ENCODE measurements around the gene MAPK8IP1. TPM values are rescaled to one million over a fixed set of nuclear protein-coding genes. Genes with fewer than 3 reads are reported as not detected.

MAPK8IP1 gene
- total RNA-seq, 1 donor from 2014 or later: 2.1 TPM

GRCh38 chr11:45926001-45926401 is 40.5 kb downstream of the MAPK8IP1 start:
- no peak for DNase-seq (ENCODE audit: low read depth in 2 of 2)

GRCh38 chr11:45926536-45927331 is 41.3 kb downstream of the MAPK8IP1 start:
- no peak for DNase-seq (ENCODE audit: low read depth in 2 of 2)

GRCh38 chr11:45927332-45927683 is 41.9 kb downstream of the MAPK8IP1 start:
- DNase-seq (ENCODE audit: low read depth in 2 of 2): no peak

GRCh38 chr11:45927684-45928413 is 42.4 kb downstream of the MAPK8IP1 start:
- DNase-seq (ENCODE audit: low read depth in 2 of 2): no peak

GRCh38 chr11:45928535-45929215 is 43.2 kb downstream of the MAPK8IP1 start:
- DNase-seq (ENCODE audit: low read depth in 2 of 2): no peak

GRCh38 chr11:45929486-45930030 is 44.1 kb downstream of the MAPK8IP1 start:
- DNase-seq (ENCODE audit: low read depth in 2 of 2): no peak

GRCh38 chr11:45930031-45930794 is 44.8 kb downstream of the MAPK8IP1 start:
- DNase-seq (ENCODE audit: low read depth in 2 of 2): peak; percentile 25 to 33

GRCh38 chr11:45930951-45931570 is 45.6 kb downstream of the MAPK8IP1 start:
- no peak for DNase-seq (ENCODE audit: low read depth in 2 of 2)

- DNase-seq (ENCODE audit: low read depth in 2 of 2): no peak
Measured at GRCh38 chr11:45931739-45932138, 46.3 kb downstream of the MAPK8IP1 start.

- no peak for DNase-seq (ENCODE audit: low read depth in 2 of 2)
Measured at GRCh38 chr11:45932217-45932616, 46.8 kb downstream of the MAPK8IP1 start.

GRCh38 chr11:45933131-45933831 is 47.8 kb downstream of the MAPK8IP1 start:
- DNase-seq (ENCODE audit: low read depth in 2 of 2): no peak

- no peak for DNase-seq (ENCODE audit: low read depth in 2 of 2)
Measured at GRCh38 chr11:45933846-45934579, 48.6 kb downstream of the MAPK8IP1 start.

- DNase-seq (ENCODE audit: low read depth in 2 of 2): no peak
Measured at GRCh38 chr11:45934580-45935318, 49.3 kb downstream of the MAPK8IP1 start.

GRCh38 chr11:45935349-45936064 is 50.1 kb downstream of the MAPK8IP1 start:
- DNase-seq (ENCODE audit: low read depth in 2 of 2): no peak

- no peak for DNase-seq (ENCODE audit: low read depth in 2 of 2)
Measured at GRCh38 chr11:45936511-45937054, 51.1 kb downstream of the MAPK8IP1 start.

GRCh38 chr11:45937916-45938315 is 52.5 kb downstream of the MAPK8IP1 start:
- DNase-seq (ENCODE audit: low read depth in 2 of 2): no peak

- peak in 1 of 2 donors; percentile 15 for DNase-seq (ENCODE audit: low read depth in 2 of 2)
Measured at GRCh38 chr11:45939836-45940235, 54.4 kb downstream of the MAPK8IP1 start.

GRCh38 chr11:45941285-45941684 is 55.8 kb downstream of the MAPK8IP1 start:
- no peak for DNase-seq (ENCODE audit: low read depth in 2 of 2)
